SK-N-SH treated with all-trans-retinoic acid at 6 μM for 48 hours (cell line): ENCODE results near the gene MCM5.

Experiments
- GLIS3 ChIP-seq: fragments of 250-450 bp; sonication (Bioruptor Pico); IDR thresholded peaks from 2 replicates; pipeline ENCODE4 v1.5.0; 2020; ENCODE audit warnings: mild to moderate bottlenecking, moderate library complexity
- OSR1 ChIP-seq: fragments of 250-450 bp; sonication (Bioruptor Pico); IDR thresholded peaks from 2 replicates; pipeline ENCODE4 v1.8.0; 2022; ENCODE audit warnings: moderate library complexity, mild to moderate bottlenecking, inconsistent platforms
- PPARA ChIP-seq: fragments of 250-450 bp; sonication (Bioruptor Pico); IDR thresholded peaks from 2 replicates; pipeline ENCODE4 v1.5.0; 2020; ENCODE audit warnings: mild to moderate bottlenecking, borderline replicate concordance
- RARB ChIP-seq: fragments of 250-450 bp; sonication (Bioruptor Pico); IDR thresholded peaks from 2 replicates; pipeline ENCODE4 v1.8.0; 2021; ENCODE audit warnings: mild to moderate bottlenecking, moderate library complexity
- TOX ChIP-seq: fragments of 250-450 bp; sonication (Bioruptor Pico); IDR thresholded peaks from 2 replicates; pipeline ENCODE4 v1.8.0; 2021; ENCODE audit warnings: mild to moderate bottlenecking, moderate library complexity, borderline replicate concordance
- ZFP30 ChIP-seq: fragments of 450-650 bp; formaldehyde crosslinking; IDR thresholded peaks from 2 replicates; pipeline ENCODE4 v1.5.0; 2022; ENCODE audit warnings: mild to moderate bottlenecking, moderate library complexity
- ZNF565 ChIP-seq: fragments of 450-650 bp; formaldehyde crosslinking; conservative IDR thresholded peaks from 2 replicates; pipeline ENCODE4 v1.5.0; 2020; ENCODE audit warnings: low read depth, mild to moderate bottlenecking, moderate library complexity
- ZNF70 ChIP-seq: fragments of 450-650 bp; formaldehyde crosslinking; IDR thresholded peaks from 2 replicates; pipeline ENCODE4 v1.5.0; 2020; ENCODE audit warnings: mild to moderate bottlenecking, moderate library complexity
- ZNF8 ChIP-seq: fragments of 450-650 bp; formaldehyde crosslinking; IDR thresholded peaks from 2 replicates; pipeline ENCODE4 v1.5.0; 2020; ENCODE audit warnings: mild to moderate bottlenecking, moderate library complexity
- TF ChIP-seq, protein P1 (sequence below): fragments of 250-450 bp; sonication (Bioruptor Pico); IDR thresholded peaks from 2 replicates; pipeline ENCODE4 v1.5.1; 2020; ENCODE audit warnings: low read depth, mild to moderate bottlenecking, moderate library complexity
- TF ChIP-seq, protein P2 (sequence below): fragments of 250-450 bp; sonication (Bioruptor Pico); IDR thresholded peaks from 2 replicates; pipeline ENCODE4 v1.8.0; 2020; ENCODE audit warnings: mild to moderate bottlenecking, moderate library complexity, borderline replicate concordance

DNA sequence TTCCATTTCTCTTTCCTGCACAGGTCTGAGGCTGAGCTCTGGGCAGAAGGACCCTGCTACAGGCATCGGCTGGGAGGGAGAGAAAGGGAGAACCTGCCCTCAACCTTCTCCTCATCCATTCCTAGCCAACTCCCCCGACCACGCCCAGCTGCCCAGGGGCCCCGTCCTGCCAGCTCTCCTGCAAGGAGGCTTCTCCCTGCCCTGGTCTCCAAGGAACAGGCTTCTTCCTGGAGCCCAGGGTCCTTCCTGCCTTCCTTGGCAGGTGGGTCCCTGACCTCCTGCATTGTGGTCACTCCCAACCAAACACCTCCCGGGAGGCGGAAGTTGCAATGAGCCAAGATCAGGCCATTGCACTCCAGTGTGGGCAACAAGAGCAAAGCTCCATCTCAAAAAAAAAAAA, 31.6 kb upstream of the MCM5 start:
- no peak for TF ChIP-seq ZFP30
- TF ChIP-seq, protein P1, sequence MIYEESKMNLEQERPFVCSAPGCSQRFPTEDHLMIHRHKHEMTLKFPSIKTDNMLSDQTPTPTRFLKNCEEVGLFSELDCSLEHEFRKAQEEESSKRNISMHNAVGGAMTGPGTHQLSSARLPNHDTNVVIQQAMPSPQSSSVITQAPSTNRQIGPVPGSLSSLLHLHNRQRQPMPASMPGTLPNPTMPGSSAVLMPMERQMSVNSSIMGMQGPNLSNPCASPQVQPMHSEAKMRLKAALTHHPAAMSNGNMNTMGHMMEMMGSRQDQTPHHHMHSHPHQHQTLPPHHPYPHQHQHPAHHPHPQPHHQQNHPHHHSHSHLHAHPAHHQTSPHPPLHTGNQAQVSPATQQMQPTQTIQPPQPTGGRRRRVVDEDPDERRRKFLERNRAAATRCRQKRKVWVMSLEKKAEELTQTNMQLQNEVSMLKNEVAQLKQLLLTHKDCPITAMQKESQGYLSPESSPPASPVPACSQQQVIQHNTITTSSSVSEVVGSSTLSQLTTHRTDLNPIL (CRISPR knock-in tag) = no peak
- TF ChIP-seq PPARA (CRISPR knock-in tag) = no peak
- TF ChIP-seq ZNF70 (CRISPR knock-in tag) = no peak
- no peak for TF ChIP-seq OSR1 (CRISPR knock-in tag)
- TF ChIP-seq, protein P2, sequence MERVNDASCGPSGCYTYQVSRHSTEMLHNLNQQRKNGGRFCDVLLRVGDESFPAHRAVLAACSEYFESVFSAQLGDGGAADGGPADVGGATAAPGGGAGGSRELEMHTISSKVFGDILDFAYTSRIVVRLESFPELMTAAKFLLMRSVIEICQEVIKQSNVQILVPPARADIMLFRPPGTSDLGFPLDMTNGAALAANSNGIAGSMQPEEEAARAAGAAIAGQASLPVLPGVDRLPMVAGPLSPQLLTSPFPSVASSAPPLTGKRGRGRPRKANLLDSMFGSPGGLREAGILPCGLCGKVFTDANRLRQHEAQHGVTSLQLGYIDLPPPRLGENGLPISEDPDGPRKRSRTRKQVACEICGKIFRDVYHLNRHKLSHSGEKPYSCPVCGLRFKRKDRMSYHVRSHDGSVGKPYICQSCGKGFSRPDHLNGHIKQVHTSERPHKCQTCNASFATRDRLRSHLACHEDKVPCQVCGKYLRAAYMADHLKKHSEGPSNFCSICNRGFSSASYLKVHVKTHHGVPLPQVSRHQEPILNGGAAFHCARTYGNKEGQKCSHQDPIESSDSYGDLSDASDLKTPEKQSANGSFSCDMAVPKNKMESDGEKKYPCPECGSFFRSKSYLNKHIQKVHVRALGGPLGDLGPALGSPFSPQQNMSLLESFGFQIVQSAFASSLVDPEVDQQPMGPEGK (CRISPR knock-in tag) = no peak
- no peak for TF ChIP-seq RARB (CRISPR knock-in tag)
- TF ChIP-seq GLIS3 = no peak
- TF ChIP-seq TOX (CRISPR knock-in tag) = no peak
- TF ChIP-seq ZNF565 (CRISPR knock-in tag) = no peak
- no peak for TF ChIP-seq ZNF8 (CRISPR knock-in tag)
